ENCODE data around the gene PSMD2.

The PSMD2 gene

DNA sequence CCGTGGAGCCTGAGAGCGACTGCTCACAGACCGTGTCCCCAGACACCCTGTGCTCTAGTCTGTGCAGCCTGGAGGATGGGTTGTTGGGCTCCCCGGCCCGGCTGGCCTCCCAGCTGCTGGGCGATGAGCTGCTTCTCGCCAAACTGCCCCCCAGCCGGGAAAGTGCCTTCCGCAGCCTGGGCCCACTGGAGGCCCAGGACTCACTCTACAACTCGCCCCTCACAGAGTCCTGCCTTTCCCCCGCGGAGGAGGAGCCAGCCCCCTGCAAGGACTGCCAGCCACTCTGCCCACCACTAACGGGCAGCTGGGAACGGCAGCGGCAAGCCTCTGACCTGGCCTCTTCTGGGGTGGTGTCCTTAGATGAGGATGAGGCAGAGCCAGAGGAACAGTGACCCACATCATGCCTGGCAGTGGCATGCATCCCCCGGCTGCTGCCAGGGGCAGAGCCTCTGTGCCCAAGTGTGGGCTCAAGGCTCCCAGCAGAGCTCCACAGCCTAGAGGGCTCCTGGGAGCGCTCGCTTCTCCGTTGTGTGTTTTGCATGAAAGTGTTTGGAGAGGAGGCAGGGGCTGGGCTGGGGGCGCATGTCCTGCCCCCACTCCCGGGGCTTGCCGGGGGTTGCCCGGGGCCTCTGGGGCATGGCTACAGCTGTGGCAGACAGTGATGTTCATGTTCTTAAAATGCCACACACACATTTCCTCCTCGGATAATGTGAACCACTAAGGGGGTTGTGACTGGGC is 45.7 kb downstream of the PSMD2 start:
- H3K4me3 ChIP-seq (replicated peaks; ENCODE audit: low read depth, low read length): no peak overlapping the region
- DNase-seq (ENCODE audit: extremely low read depth, low read depth): no peak
- TF ChIP-seq, protein P1, sequence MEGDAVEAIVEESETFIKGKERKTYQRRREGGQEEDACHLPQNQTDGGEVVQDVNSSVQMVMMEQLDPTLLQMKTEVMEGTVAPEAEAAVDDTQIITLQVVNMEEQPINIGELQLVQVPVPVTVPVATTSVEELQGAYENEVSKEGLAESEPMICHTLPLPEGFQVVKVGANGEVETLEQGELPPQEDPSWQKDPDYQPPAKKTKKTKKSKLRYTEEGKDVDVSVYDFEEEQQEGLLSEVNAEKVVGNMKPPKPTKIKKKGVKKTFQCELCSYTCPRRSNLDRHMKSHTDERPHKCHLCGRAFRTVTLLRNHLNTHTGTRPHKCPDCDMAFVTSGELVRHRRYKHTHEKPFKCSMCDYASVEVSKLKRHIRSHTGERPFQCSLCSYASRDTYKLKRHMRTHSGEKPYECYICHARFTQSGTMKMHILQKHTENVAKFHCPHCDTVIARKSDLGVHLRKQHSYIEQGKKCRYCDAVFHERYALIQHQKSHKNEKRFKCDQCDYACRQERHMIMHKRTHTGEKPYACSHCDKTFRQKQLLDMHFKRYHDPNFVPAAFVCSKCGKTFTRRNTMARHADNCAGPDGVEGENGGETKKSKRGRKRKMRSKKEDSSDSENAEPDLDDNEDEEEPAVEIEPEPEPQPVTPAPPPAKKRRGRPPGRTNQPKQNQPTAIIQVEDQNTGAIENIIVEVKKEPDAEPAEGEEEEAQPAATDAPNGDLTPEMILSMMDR (IDR thresholded peaks at IDR 0.05; ENCODE audit: low read depth, low read length, missing control alignments): no peak

DNA sequence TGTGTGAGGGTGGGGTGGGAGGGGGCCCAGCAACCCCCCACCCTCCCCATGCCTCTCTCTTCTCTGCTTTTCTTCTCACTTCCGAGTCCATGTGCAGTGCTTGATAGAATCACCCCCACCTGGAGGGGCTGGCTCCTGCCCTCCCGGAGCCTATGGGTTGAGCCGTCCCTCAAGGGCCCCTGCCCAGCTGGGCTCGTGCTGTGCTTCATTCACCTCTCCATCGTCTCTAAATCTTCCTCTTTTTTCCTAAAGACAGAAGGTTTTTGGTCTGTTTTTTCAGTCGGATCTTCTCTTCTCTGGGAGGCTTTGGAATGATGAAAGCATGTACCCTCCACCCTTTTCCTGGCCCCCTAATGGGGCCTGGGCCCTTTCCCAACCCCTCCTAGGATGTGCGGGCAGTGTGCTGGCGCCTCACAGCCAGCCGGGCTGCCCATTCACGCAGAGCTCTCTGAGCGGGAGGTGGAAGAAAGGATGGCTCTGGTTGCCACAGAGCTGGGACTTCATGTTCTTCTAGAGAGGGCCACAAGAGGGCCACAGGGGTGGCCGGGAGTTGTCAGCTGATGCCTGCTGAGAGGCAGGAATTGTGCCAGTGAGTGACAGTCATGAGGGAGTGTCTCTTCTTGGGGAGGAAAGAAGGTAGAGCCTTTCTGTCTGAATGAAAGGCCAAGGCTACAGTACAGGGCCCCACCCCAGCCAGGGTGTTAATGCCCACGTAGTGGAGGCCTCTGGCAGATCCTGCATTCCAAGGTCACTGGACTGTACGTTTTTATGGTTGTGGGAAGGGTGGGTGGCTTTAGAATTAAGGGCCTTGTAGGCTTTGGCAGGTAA is 46.5 kb downstream of the PSMD2 start:
- TF ChIP-seq, protein P1 (IDR thresholded peaks at IDR 0.05; ENCODE audit: low read depth, low read length, missing control alignments): peak; percentile 54
- H3K4me3 ChIP-seq (replicated peaks; ENCODE audit: low read depth, low read length): no peak overlapping the region
- DNase-seq (ENCODE audit: extremely low read depth, low read depth): no peak

DNA sequence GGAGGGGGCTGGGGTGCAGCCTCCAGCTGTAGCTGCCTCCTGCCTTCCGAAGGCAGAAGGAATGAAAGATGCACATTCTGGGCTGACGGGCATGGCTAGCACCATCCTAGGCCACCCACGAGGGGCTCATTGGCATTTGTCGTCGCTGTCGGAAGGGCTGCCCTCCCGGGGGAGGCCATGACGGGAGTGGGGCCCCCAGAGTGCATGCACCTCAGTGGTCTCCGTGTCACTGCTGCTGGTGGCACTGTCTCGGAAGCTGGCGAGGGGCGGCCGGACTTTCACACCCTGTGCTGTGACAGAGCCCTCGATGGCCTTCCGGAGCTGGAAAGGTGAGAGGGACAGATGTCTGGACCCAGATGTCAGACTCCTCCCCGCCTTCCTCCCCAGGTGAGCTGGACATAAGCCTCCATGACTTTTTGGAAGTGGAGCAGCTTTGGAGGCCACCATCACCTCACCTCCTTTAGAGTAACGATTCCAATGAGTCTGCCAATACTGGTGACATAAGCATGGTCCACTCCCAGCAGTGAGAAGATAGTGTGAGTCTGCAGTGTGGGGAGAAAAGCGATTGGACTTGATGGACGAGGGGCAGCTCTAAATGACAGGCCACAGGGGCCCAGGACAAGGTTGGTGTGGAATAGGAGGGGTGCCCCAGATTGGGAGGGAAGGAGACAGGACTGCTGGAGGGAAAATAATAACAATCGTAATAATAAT is 47.6 kb downstream of the PSMD2 start:
- no peak for DNase-seq (ENCODE audit: extremely low read depth, low read depth)
- TF ChIP-seq, protein P1 (IDR thresholded peaks at IDR 0.05; ENCODE audit: low read depth, low read length, missing control alignments): no peak
- H3K4me3 ChIP-seq (replicated peaks; ENCODE audit: low read depth, low read length): no peak overlapping the region

- TF ChIP-seq, protein P1 (IDR thresholded peaks at IDR 0.05; ENCODE audit: low read depth, low read length, missing control alignments): no peak
- no peak for DNase-seq (ENCODE audit: extremely low read depth, low read depth)
- no peak overlapping the region for H3K4me3 ChIP-seq (replicated peaks; ENCODE audit: low read depth, low read length)
Observed at GRCh38 chr3:184347321-184348056, 48.4 kb downstream of the PSMD2 start.

DNA sequence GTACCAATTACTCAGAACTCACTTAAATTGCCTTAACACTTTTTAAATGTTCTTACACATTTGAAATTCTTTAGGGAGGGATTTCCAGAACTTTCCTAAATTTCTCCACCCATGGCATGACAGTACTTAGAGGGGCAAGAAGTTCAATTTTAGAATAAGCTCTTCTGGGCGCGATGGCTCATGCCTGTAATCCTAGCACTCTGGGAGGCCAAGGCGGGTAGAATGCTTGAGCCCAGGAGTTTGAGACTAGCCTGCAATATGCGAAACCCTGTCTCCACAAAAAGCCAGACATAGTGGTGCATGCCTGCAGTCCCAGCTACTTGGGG is 49.0 kb downstream of the PSMD2 start:
- TF ChIP-seq, protein P1 (IDR thresholded peaks at IDR 0.05; ENCODE audit: low read depth, low read length, missing control alignments): no peak
- DNase-seq (ENCODE audit: extremely low read depth, low read depth): no peak

More for the DNA sequence above, 49.0 kb downstream of the PSMD2 start:
- no peak overlapping the region for H3K4me3 ChIP-seq (replicated peaks; ENCODE audit: low read depth, low read length)
